ENCODE data around the gene ROM1.

The ROM1 gene

GRCh38 chr11:62610814-62611704 lies 2.0 kb upstream of the ROM1 start:
- no peak for TF ChIP-seq CTCF (IDR thresholded peaks at IDR 0.05)

GRCh38 chr11:62611705-62612365 lies 1.2 kb upstream of the ROM1 start:
- no peak for TF ChIP-seq CTCF (IDR thresholded peaks at IDR 0.05)

GRCh38 chr11:62613291-62613778 lies 278 bp downstream of the ROM1 start:
- TF ChIP-seq CTCF (IDR thresholded peaks at IDR 0.05), result no peak

- no peak for TF ChIP-seq CTCF (IDR thresholded peaks at IDR 0.05)
These were observed 1.2 kb downstream of the ROM1 start for GRCh38 chr11:62614275-62614674.

- no peak for TF ChIP-seq CTCF (IDR thresholded peaks at IDR 0.05)
These were observed 2.5 kb downstream of the ROM1 start for GRCh38 chr11:62615521-62615920.

GRCh38 chr11:62621027-62621566 lies 8.0 kb downstream of the ROM1 start:
- TF ChIP-seq CTCF (IDR thresholded peaks at IDR 0.05), result no peak

GRCh38 chr11:62621567-62622470 lies 8.8 kb downstream of the ROM1 start, which contains the start of gene B3GAT3:
Gene B3GAT3, minus strand, starts transcription at chr11:62621986. Its CDS starts 39 bp downstream, at chr11:62621947.
- no peak for TF ChIP-seq CTCF (IDR thresholded peaks at IDR 0.05)
